Neural crest cell (in vitro differentiated cells): ENCODE measurements around the gene NFIA. TPM values are rescaled to one million over a fixed set of nuclear protein-coding genes. Genes with fewer than 3 reads are reported as not detected.

ENCODE experiments used
- DNase-seq: peaks from one replicate; pipeline ENCODE4 v3.0.0; 2021; ENCODE audit warnings: low read depth, mixed read lengths, low spot score
- H3K27ac Mint-ChIP-seq: one replicate; pipeline ENCODE4 v1.8.0; 2021; ENCODE audit warnings: mild to moderate bottlenecking, mixed read lengths; ENCODE audit not compliant: unreplicated experiment
- H3K27me3 Mint-ChIP-seq: 2 replicates; pipeline ENCODE4 v1.8.0; 2021; ENCODE audit warnings: low read depth, mild to moderate bottlenecking, mixed read lengths
- H3K36me3 Mint-ChIP-seq: 2 replicates; pipeline ENCODE4 v1.8.0; 2021; ENCODE audit warnings: low read depth, mild to moderate bottlenecking, mixed read lengths
- H3K4me1 Mint-ChIP-seq: 2 replicates; pipeline ENCODE4 v1.8.0; 2021; ENCODE audit warnings: mixed read lengths
- H3K4me3 Mint-ChIP-seq: one replicate; pipeline ENCODE4 v1.8.0; 2021; ENCODE audit warnings: mild to moderate bottlenecking, mixed read lengths
- H3K9me3 Mint-ChIP-seq: 2 replicates; pipeline ENCODE4 v1.8.0; 2021; ENCODE audit warnings: mixed read lengths
- CTCF ChIP-seq: fragments of 200-600 bp; sonication (generic); conservative IDR thresholded peaks from 2 replicates; pipeline ENCODE4 v1.5.0; 2021; ENCODE audit warnings: antibody characterized with exemption, mild to moderate bottlenecking
- total RNA-seq: library from RNA; stranded (reverse); gene quantifications from 2 replicates; pipeline ENCODE4 v1.2.1, GENCODE V29; 2021

NFIA gene
- total RNA-seq, 1 donor from 2014 or later, result 3.4 TPM

- Mint-ChIP-seq H3K4me3 (no peak overlapping the region), H3K9me3 (no peaks in the 10 kb centered on the region), H3K36me3 (no peaks in the 10 kb centered on the region), H3K27me3 (no peaks in the 10 kb centered on the region), H3K27ac (no peak overlapping the region), H3K4me1 (peaks cover 11% of the 10 kb centered on the region)
- TF ChIP-seq CTCF, result no peak
- DNase-seq, result no peak
Observed at GRCh38 chr1:61190618-61191432, 108.5 kb downstream of the NFIA start.

- Mint-ChIP-seq H3K27me3 (no peaks in the 10 kb centered on the region), H3K9me3 (no peaks in the 10 kb centered on the region), H3K4me3 (no peak overlapping the region), H3K4me1 (peaks cover 11% of the 10 kb centered on the region), H3K36me3 (no peaks in the 10 kb centered on the region), H3K27ac (no peak overlapping the region)
- no peak for TF ChIP-seq CTCF
- DNase-seq, result no peak
Observed at GRCh38 chr1:61191433-61191720, 109.0 kb downstream of the NFIA start.

GRCh38 chr1:61192663-61193330 lies 110.4 kb downstream of the NFIA start:
- TF ChIP-seq CTCF, result no peak
- no peaks in the 10 kb centered on the region for H3K36me3 Mint-ChIP-seq
- H3K4me3 Mint-ChIP-seq, result no peak overlapping the region
- no peak for DNase-seq
- peaks cover 11% of the 10 kb centered on the region for H3K4me1 Mint-ChIP-seq
- no peak overlapping the region for H3K27ac Mint-ChIP-seq
- no peaks in the 10 kb centered on the region for H3K27me3 Mint-ChIP-seq
- H3K9me3 Mint-ChIP-seq, result no peaks in the 10 kb centered on the region

- Mint-ChIP-seq H3K36me3 (no peaks in the 10 kb centered on the region), H3K4me1 (peaks cover 17% of the 10 kb centered on the region), H3K9me3 (no peaks in the 10 kb centered on the region), H3K27me3 (no peaks in the 10 kb centered on the region), H3K4me3 (no peak overlapping the region), H3K27ac (no peak overlapping the region)
- DNase-seq, result no peak
- TF ChIP-seq CTCF, result no peak
Observed at GRCh38 chr1:61193808-61194207, 111.4 kb downstream of the NFIA start.

GRCh38 chr1:61198554-61198953 lies 116.2 kb downstream of the NFIA start:
- H3K9me3 Mint-ChIP-seq, result no peaks in the 10 kb centered on the region
- TF ChIP-seq CTCF, result no peak
- H3K4me1 Mint-ChIP-seq, result peaks cover 12% of the 10 kb centered on the region
- DNase-seq, result no peak
- no peak overlapping the region for H3K27ac Mint-ChIP-seq
- H3K36me3 Mint-ChIP-seq, result no peaks in the 10 kb centered on the region
- no peaks in the 10 kb centered on the region for H3K27me3 Mint-ChIP-seq
- no peak overlapping the region for H3K4me3 Mint-ChIP-seq
